ENCODE measurements around the gene DNMT3A. TPM values are rescaled to one million over a fixed set of nuclear protein-coding genes. Genes with fewer than 3 reads are reported as not detected.

DNMT3A gene
- total and polyA plus RNA-seq, 8 donors, result 3.4 to 47.4 (median 15.8) TPM

DNA sequence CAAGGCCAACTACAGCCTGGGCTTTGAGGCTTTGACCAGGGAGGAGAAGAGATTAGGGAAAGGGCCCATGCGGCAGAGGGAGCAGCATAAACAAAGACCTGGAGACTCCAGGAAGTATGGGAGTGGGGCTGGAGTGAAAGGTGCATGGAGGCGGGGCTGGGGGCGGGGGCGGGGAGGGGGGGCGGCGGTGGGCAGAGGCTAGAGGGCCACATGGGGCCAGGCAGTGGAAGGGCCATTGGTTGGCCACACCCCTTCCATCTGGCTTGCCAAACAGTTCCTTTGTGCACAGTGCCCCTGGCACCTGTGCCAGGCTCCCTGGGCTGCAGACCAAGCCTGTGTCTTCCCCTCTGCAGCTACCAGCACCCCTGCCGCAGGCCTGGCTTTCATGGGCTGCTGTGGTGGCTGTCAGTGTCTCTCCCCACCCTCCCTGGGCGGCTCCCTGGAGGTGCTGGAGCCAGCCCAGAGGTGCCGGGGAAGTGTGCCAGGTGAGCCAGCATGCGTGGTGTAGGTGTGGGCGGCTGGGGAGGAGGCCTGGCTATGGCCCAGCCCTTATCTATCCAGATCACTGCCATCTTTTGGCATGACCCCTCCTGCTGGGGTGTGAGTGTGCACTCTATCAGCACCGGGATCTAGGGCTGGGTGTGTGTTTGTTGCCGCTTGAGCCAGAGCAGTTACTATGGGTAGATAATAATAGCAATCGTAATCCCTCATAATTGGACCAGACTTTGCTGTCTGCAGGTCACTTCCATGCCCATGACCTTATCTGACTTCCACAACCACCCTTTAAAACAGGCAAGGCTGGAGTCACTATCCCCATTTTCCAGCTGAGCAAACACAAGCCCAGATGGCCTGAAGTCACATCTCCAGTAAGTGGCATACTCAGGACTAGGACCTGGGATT is 30.5 kb downstream of the DNMT3A start:
- WGBS, 5 donors, result 18 to 32% (median 29%) methylated on average over 9 to 14 of the region's 14 CpGs
- DNase-seq, result peak; percentile 70 to 85
- H3K4me3 ChIP-seq, result no peak overlapping the region
- no peak for TF ChIP-seq EP300 (IDR thresholded peaks at IDR 0.05)
- no peak for TF ChIP-seq POLR2A (IDR thresholded peaks at IDR 0.05)
- TF ChIP-seq POLR2AphosphoS5 (IDR thresholded peaks at IDR 0.05), result no peak
- no peak for TF ChIP-seq CTCF (IDR thresholded peaks at IDR 0.05)
- intact Hi-C loops (cut with DNase I; ENCODE audit: low total_unique reads), result no loop called here
- H3K4me1 ChIP-seq, result peaks cover 68 to 99% (median 92%) of the 10 kb centered on the region in 4 donors
- H3K27ac ChIP-seq, result peak overlapping the region; percentile 61 to 82 (median 69)
- H3K27me3 ChIP-seq, result no peaks in the 10 kb centered on the region
- peaks cover 3 to 33% (median 31%) of the 10 kb centered on the region in 4 donors for H3K36me3 ChIP-seq
- H3K9me3 ChIP-seq, result no peaks in the 10 kb centered on the region

- peaks cover 62 to 99% (median 92%) of the 10 kb centered on the region in 4 donors for H3K4me1 ChIP-seq
- TF ChIP-seq POLR2AphosphoS5 (IDR thresholded peaks at IDR 0.05) (no peak), EP300 (IDR thresholded peaks at IDR 0.05) (no peak), CTCF (IDR thresholded peaks at IDR 0.05) (no peak), POLR2A (IDR thresholded peaks at IDR 0.05) (no peak)
Measured at GRCh38 chr2:25310709-25310964, 31.1 kb downstream of the DNMT3A start.

DNA sequence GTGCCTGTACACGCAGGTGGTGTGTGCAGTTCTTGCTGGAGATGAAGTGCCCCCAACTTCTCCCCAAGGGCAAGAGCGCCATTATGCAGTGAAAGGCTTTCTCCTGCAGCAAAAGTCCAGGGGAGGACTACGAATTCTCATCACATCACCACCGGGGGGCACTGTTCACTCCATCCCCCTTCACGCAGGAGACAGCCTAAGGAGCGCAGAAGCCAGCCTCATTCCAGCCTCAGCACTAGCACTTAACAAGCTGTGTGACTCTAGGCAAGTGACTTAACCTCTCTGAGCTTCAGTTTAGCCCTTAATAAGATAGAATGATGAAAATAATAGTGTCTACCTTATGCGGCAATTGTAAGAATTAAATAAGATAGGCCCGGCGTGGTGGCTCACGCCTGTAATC is 32.3 kb downstream of the DNMT3A start:
- intact Hi-C loops (cut with DNase I; ENCODE audit: low total_unique reads), result no loop called here
- H3K36me3 ChIP-seq, result peaks cover 3 to 44% (median 41%) of the 10 kb centered on the region in 4 donors
- no peak for TF ChIP-seq EP300 (IDR thresholded peaks at IDR 0.05)
- TF ChIP-seq CTCF (IDR thresholded peaks at IDR 0.05), result peak in 4 of 7 experiments; percentile 30 to 44 (median 38)
- no peak for TF ChIP-seq POLR2AphosphoS5 (IDR thresholded peaks at IDR 0.05)
- peaks cover 50 to 98% (median 85%) of the 10 kb centered on the region in 4 donors for H3K4me1 ChIP-seq
- peak overlapping the region in 1 of 5 donors; percentile 34 for H3K27ac ChIP-seq
- peak; percentile 52 to 84 for DNase-seq
- no peaks in the 10 kb centered on the region for H3K9me3 ChIP-seq
- no peaks in the 10 kb centered on the region for H3K27me3 ChIP-seq
- whole genome bisulfite sequencing, 5 donors, result 67 to 70% (median 68%) methylated on average over 10 of the region's 10 CpGs
- H3K4me3 ChIP-seq, result no peak overlapping the region

More at GRCh38 chr2:25310709-25310964, 31.1 kb downstream of the DNMT3A start:
- no peaks in the 10 kb centered on the region for H3K27me3 ChIP-seq
- peaks cover 3 to 39% (median 35%) of the 10 kb centered on the region in 4 donors for H3K36me3 ChIP-seq
- intact Hi-C loops (cut with DNase I; ENCODE audit: low total_unique reads), result no loop called here
- H3K9me3 ChIP-seq, result no peaks in the 10 kb centered on the region
- DNase-seq, result no peak
- peak overlapping the region; percentile 37 to 82 (median 69) for H3K27ac ChIP-seq
- H3K4me3 ChIP-seq, result no peak overlapping the region
- WGBS, 5 donors, result 39 to 53% (median 43%) methylated on average over 4 to 5 of the region's 5 CpGs

GRCh38 chr2:25308599-25308998 is 33.1 kb downstream of the DNMT3A start:
- Histone ChIP-seq H3K27me3 (no peaks in the 10 kb centered on the region), H3K4me1 (peaks cover 43 to 98% (median 79%) of the 10 kb centered on the region in 4 donors), H3K27ac (no peak overlapping the region), H3K4me3 (no peak overlapping the region), H3K36me3 (peaks cover 4 to 47% (median 39%) of the 10 kb centered on the region in 4 donors), H3K9me3 (no peaks in the 10 kb centered on the region)
- TF ChIP-seq POLR2A (IDR thresholded peaks at IDR 0.05) (no peak), EP300 (IDR thresholded peaks at IDR 0.05) (no peak), POLR2AphosphoS5 (IDR thresholded peaks at IDR 0.05) (no peak), CTCF (IDR thresholded peaks at IDR 0.05) (no peak)
- no peak for DNase-seq
- intact Hi-C loops (cut with DNase I; ENCODE audit: low total_unique reads), result no loop called here
- WGBS, 5 donors, result 80 to 94% (median 87%) methylated on average over 5 to 6 of the region's 6 CpGs

Measured in stomach (tissue), 9 donors.